Astrocyte (in vitro differentiated cells and primary cell): ENCODE measurements around the gene CERS6. TPM values are rescaled to one million over a fixed set of nuclear protein-coding genes. Genes with fewer than 3 reads are reported as not detected.

Source experiments
- DNase-seq: peaks from one replicate; pipeline ENCODE4 v3.0.0-alpha.2; 2010; ENCODE audit warnings: low read depth
- FAIRE-seq: peaks from 2 replicates; lab custom pipeline; 2011; peaks lifted over from hg19 to GRCh38; lab: Jason Lieb, UNC
- H2AFZ ChIP-seq: 2 replicates; pipeline ENCODE4 v1.6.0; 2012; ENCODE audit warnings: low read depth, low read length, inconsistent platforms
- H3K27ac ChIP-seq: 2 replicates; pipeline ENCODE4 v1.5.1; 2011; ENCODE audit warnings: low read depth, low read length, inconsistent platforms
- H3K27me3 ChIP-seq: 2 replicates; pipeline ENCODE4 v1.6.0; 2011; ENCODE audit warnings: low read length, inconsistent platforms; ENCODE audit not compliant: insufficient read depth
- H3K36me3 ChIP-seq: 2 replicates; pipeline ENCODE4 v1.5.1; 2011; ENCODE audit warnings: low read length, inconsistent platforms; ENCODE audit not compliant: insufficient read depth
- H3K4me1 ChIP-seq: 2 replicates; pipeline ENCODE4 v1.5.1; 2011; ENCODE audit warnings: low read length, inconsistent platforms; ENCODE audit not compliant: insufficient read depth
- H3K4me2 ChIP-seq: 2 replicates; pipeline ENCODE4 v1.6.0; 2012; ENCODE audit warnings: low read length, inconsistent platforms
- H3K4me3 ChIP-seq: 2 replicates; pipeline ENCODE4 v1.5.1; 2011; ENCODE audit warnings: low read depth, mild to moderate bottlenecking, low read length, inconsistent platforms; ENCODE audit not compliant: insufficient read depth
- H3K79me2 ChIP-seq: 2 replicates; pipeline ENCODE4 v1.6.0; 2012; ENCODE audit warnings: mild to moderate bottlenecking, low read length, inconsistent platforms; ENCODE audit not compliant: insufficient read depth
- H3K9ac ChIP-seq: 2 replicates; pipeline ENCODE4 v1.6.0; 2012; ENCODE audit warnings: mild to moderate bottlenecking, low read length, inconsistent platforms
- H3K9me3 ChIP-seq: 2 replicates; pipeline ENCODE4 v1.5.1; 2012; ENCODE audit warnings: low read depth, mild to moderate bottlenecking, low read length, inconsistent platforms; ENCODE audit not compliant: insufficient read depth
- H4K20me1 ChIP-seq: 2 replicates; pipeline ENCODE4 v1.6.0; 2012; ENCODE audit warnings: low read length, inconsistent platforms; ENCODE audit not compliant: insufficient read depth
- H3K27ac Mint-ChIP-seq: one replicate; pipeline ENCODE4 v1.8.0; 2021; ENCODE audit warnings: mild to moderate bottlenecking, mixed read lengths; ENCODE audit not compliant: unreplicated experiment
- H3K27me3 Mint-ChIP-seq: one replicate; pipeline ENCODE4 v1.8.0; 2021; ENCODE audit warnings: low read depth, mixed read lengths; ENCODE audit not compliant: unreplicated experiment
- H3K36me3 Mint-ChIP-seq: one replicate; pipeline ENCODE4 v1.8.0; 2021; ENCODE audit warnings: low read depth, mixed read lengths; ENCODE audit not compliant: unreplicated experiment
- H3K4me1 Mint-ChIP-seq: one replicate; pipeline ENCODE4 v1.8.0; 2021; ENCODE audit warnings: low read depth, mixed read lengths; ENCODE audit not compliant: unreplicated experiment
- H3K4me3 Mint-ChIP-seq: one replicate; pipeline ENCODE4 v1.8.0; 2021; ENCODE audit warnings: mild to moderate bottlenecking, moderate library complexity, mixed read lengths; ENCODE audit not compliant: unreplicated experiment
- H3K9me3 Mint-ChIP-seq: one replicate; pipeline ENCODE4 v1.8.0; 2021; ENCODE audit warnings: mild to moderate bottlenecking, mixed read lengths; ENCODE audit not compliant: unreplicated experiment
- EZH2 ChIP-seq: IDR thresholded peaks from 2 replicates; pipeline ENCODE4 v1.6.1; 2012; ENCODE audit warnings: mild to moderate bottlenecking, low read length, inconsistent platforms; ENCODE audit not compliant: insufficient read depth
- total RNA-seq: library from RNA; stranded (reverse); gene quantifications from 2 replicates; pipeline ENCODE4 v1.2.1, GENCODE V29; 2021
- TF ChIP-seq, protein P1 (sequence below): IDR thresholded peaks from 2 replicates; pipeline ENCODE4 v1.5.1; 2011; ENCODE audit warnings: low read depth, mild to moderate bottlenecking, inconsistent platforms, low read length, moderate library complexity; ENCODE audit not compliant: insufficient read depth

Gene CERS6
- total RNA-seq, 1 donor from 2014 or later = 23.4 TPM

DNA sequence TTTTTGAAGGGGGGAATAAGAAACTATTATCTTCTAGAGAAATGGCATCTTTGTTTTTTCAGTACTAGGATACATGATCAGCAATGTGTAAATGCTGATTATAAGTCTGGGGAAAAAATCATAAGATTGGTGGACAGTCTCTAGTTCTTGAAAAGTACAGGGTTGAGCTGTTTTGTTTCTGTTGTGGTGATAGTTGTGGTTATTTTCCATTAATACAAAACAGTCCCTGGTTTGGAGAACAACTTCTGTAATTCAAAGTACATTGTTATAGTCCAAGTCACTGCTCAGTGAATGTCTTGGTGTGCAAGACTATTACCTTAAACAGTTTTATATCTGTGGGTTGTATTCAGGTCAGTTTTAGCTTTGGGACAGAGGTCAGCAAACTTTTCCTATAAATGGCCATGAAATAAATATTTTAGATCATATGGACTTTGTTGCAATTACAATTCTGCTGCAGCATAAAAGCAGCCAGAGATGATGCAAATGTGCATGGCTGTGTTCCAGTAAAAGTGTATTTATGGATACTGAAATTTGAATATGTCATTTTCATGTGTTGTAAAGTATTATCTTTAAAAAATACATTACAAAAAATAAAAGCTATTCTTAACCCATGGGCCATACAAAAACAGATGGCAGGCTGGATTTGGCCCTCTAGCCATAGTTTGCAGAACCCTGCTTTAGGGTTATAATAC lies 111.0 kb downstream of the CERS6 start:
- DNase-seq = no peak
- H3K27me3 ChIP-seq = no peaks in the 10 kb centered on the region

DNA sequence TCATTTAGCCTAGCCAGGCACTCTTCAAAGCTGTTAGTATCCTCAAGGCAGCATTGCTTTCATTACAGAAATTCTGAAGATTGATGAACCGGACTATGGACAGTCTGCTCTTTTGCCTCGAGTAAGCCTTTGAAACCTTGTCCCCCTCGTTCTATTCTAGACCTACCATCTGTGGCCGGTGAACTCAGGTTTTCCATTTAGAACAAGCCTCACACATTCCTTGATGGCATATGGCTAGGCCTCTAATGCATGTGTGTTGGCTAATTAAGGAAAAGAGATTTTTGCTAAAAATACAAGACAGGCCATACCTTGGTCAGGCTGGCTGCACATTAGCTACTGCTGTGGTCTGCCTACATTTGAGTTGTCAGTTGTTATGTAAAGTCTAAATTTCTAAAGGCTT lies 111.8 kb downstream of the CERS6 start:
- H3K27ac Mint-ChIP-seq = no peak overlapping the region
- Histone ChIP-seq H3K27me3 (no peaks in the 10 kb centered on the region), H3K4me3 (no peak overlapping the region), H2AFZ (no peak overlapping the region), H3K4me1 (no peaks in the 10 kb centered on the region), H3K4me2 (no peak overlapping the region), H4K20me1 (no peaks in the 10 kb centered on the region), H3K36me3 (no peaks in the 10 kb centered on the region), H3K9me3 (no peaks in the 10 kb centered on the region), H3K27ac (no peak overlapping the region), H3K79me2 (no peaks in the 10 kb centered on the region), H3K9ac (no peak overlapping the region)
- no peaks in the 10 kb centered on the region for H3K27me3 Mint-ChIP-seq
- no peaks in the 10 kb centered on the region for H3K9me3 Mint-ChIP-seq
- peaks cover 2% of the 10 kb centered on the region for H3K36me3 Mint-ChIP-seq
- no peak overlapping the region for H3K4me3 Mint-ChIP-seq
- TF ChIP-seq EZH2 = no peak
- TF ChIP-seq, protein P1, sequence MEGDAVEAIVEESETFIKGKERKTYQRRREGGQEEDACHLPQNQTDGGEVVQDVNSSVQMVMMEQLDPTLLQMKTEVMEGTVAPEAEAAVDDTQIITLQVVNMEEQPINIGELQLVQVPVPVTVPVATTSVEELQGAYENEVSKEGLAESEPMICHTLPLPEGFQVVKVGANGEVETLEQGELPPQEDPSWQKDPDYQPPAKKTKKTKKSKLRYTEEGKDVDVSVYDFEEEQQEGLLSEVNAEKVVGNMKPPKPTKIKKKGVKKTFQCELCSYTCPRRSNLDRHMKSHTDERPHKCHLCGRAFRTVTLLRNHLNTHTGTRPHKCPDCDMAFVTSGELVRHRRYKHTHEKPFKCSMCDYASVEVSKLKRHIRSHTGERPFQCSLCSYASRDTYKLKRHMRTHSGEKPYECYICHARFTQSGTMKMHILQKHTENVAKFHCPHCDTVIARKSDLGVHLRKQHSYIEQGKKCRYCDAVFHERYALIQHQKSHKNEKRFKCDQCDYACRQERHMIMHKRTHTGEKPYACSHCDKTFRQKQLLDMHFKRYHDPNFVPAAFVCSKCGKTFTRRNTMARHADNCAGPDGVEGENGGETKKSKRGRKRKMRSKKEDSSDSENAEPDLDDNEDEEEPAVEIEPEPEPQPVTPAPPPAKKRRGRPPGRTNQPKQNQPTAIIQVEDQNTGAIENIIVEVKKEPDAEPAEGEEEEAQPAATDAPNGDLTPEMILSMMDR = no peak
- DNase-seq (no peak), FAIRE-seq (no peak)
- H3K4me1 Mint-ChIP-seq = peaks cover 9% of the 10 kb centered on the region

More for the DNA sequence above, 111.0 kb downstream of the CERS6 start:
- H3K36me3 Mint-ChIP-seq = peaks cover 5% of the 10 kb centered on the region
- no peak overlapping the region for H3K27ac Mint-ChIP-seq
- Histone ChIP-seq H3K9ac (no peak overlapping the region), H3K4me3 (no peak overlapping the region), H2AFZ (no peak overlapping the region), H3K9me3 (no peaks in the 10 kb centered on the region), H3K4me1 (no peaks in the 10 kb centered on the region), H3K27ac (no peak overlapping the region), H3K36me3 (no peaks in the 10 kb centered on the region), H4K20me1 (no peaks in the 10 kb centered on the region), H3K4me2 (no peak overlapping the region), H3K79me2 (no peaks in the 10 kb centered on the region)
- H3K27me3 Mint-ChIP-seq = no peaks in the 10 kb centered on the region
- H3K4me1 Mint-ChIP-seq = peaks cover 8% of the 10 kb centered on the region
- FAIRE-seq = no peak
- no peak overlapping the region for H3K4me3 Mint-ChIP-seq
- no peak for TF ChIP-seq EZH2
- TF ChIP-seq, protein P1 = no peak
- H3K9me3 Mint-ChIP-seq = no peaks in the 10 kb centered on the region
